Fibroblast of upper back skin (primary cell): ENCODE data around the gene SV2C.

Source experiments
- DNase-seq: peaks from one replicate; pipeline ENCODE4 v3.0.0-alpha.2; 2013

SV2C gene

DNA sequence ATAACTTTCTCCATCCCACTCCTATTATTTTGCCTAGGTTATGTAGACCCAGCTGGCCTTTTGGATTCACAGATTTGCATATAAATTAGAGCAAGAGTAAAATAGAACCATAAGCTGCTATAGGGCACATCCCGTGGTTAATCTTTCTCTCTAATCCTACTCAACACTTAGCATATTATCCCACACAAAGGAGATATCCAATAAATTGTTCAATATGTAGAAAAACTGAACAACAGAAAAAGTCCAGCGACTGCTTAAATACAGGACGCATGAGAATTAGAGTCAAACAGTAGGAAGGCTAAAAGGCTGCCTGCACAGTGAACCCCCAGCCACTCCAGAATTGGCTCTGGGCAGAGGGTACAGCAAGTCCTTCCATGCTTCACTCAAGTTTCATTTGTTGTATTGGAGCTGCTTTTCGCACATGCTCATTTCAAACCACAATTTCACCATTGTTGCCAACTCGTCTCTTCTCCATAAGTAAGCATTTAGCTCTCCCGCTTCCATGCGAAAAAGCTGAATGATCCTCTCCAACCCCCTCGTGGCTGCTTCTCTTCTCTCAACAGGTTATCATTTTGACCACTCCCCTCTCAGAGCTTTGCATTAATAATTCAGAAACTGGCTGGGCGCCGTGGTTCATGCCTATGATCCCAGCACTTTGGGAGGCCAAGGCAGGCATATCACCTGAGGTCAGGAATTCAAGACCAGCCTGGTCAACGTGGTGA, 305.8 kb downstream of the SV2C start:
- no peak for DNase-seq

DNA sequence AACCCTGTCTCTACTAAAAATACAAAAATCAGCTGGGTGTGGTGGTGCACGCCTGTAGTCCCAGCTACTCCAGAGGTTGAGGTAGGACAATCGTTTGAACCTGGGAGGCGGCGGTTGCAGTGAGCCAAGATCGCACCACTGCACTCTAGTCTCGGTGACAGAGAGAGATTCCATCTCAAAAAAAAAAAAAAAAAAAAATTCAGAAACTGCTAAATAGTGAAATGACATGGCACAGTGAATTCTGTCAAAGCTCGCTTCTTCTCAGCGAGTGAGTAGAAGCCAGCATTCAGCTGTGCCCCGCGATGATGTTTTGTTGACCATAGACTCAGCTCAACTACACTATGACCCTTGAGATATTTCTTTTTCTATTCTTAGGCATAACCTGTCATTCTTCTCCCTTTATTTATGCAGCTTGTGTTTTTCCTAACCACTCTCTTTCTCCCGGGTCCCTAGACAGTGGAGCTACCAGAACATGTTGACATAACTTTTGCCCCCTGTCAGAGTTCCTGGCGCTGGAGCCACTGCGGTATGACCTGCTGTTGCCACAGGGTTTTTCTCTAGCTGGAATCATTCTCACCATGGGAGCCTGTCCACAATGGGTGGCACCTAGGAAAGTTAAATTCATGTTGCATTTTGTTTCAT, 306.5 kb downstream of the SV2C start:
- no peak for DNase-seq

DNA sequence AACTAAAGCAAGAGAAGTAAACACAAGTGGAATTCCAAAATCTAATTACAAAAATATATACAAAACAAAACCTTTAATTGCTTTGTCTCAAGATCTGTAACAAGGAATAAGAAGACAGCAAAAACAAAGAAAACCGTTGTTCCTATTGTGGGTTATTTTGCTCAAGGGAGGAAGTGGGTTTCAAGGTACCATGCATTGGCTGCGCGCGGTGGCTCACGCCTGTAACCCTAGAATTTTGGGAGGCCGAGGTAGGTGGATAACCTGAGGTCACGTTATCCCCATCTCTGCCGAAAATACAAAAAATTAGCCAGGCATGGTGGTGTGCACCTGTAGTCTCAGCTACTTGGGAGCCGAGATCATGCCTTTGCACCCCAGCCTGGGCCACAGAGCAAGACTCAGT, 307.8 kb downstream of the SV2C start:
- no peak for DNase-seq

DNA sequence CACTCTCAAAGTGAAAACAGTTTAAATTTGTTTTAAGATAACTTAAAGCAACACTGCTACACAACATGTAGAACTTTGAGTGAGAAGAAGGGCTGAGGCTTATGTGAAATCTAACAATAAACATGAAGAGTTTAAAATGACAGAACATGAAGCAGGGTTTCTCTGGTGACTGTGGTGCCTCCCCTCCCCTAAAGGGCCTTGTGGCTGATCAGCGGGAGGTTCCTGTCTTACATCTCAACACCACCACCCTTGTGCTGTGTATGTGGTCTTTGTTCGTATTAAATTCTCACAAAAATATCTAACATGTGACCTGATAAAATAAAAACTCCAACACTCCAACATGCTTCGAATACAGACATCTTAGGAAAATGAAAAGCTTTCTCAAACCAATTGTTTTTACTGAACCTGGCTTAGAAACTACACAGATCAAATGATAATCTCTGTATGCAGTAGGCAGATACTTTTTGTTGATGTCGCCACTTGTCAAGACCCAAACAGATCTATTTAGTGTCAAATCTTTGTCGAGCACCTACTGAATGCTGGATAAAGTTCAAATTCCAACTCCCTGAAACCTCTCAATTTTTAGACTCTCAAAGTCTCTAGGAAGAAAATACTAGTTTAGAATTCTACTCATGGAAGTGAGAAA, 310.0 kb downstream of the SV2C start:
- DNase-seq, result no peak

DNA sequence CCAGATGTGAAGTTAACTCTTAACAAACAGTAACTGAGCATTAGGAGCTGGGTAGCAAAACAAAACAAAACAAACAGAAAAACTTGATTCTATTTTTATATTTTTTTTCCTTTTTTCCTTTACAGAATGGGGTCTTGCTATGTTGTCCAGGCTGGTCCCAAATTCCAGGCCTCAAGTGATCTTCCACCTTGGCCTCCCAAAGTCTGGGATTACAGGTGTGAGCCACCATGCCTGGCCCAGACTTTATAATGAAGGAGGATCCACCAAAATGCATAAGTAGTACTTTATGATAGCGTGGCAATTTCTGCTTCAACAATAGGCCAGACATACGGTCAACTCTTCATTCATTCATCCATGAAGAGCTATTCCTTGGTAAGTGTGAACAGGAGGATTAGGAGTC, 314.0 kb downstream of the SV2C start:
- no peak for DNase-seq

DNA sequence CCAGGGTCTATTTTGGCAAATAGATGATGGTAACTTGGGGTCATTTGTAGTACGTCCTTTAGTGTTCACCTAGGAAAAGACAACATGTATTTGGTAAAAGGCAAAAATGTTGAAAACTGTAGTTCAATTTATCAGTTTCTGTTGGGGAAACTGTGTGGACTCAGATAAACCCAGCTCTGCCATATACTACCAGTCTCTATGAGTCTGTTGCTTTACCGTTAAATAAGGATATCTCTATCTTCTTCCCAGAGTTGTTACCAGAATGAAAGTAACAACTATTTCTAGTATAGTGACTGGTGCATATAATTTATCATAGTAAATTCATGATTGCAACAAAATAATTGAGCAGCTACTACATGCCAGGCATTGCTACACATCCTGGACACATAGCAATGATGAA, 316.1 kb downstream of the SV2C start:
- DNase-seq, result no peak

DNA sequence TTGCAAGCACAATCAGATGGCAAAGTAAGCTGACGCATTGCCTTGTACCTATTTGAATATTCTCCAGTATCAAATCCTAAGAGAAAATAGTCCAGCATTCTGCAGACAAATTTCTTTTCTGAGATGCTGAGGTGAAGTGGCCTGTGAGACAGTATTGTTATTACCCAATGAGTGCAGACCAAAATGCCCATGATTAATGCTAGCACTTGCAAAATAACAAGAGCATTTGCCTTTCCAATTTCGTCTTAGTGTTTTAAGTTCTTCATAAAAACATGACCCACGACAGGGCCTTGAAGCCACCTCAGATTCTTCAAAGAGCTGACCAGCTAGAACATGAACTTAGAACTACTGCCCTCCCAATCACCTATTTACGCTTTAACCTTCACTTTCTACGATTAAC, 317.3 kb downstream of the SV2C start:
- no peak for DNase-seq

DNA sequence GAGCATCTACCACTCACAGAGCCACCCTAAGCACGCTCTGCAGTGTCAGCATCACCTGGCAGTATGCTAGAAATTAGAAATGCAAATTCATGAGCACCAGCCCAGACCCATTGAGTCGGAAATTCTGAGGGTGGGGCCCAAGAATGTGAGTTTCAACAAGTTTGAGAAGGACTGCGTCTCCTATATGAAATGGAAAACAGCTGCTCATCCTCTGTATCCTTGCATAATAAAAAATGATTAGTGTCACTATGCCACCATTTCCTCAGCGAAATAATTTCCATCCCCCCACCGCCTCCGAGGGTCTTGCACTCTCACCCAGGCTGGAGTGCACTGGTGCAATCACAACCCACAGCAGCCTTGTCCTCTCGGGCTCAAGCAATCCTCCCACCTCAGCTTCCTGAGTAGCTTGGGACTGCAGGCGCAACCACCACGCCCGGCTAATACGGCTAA, 318.6 kb downstream of the SV2C start:
- no peak for DNase-seq

DNA sequence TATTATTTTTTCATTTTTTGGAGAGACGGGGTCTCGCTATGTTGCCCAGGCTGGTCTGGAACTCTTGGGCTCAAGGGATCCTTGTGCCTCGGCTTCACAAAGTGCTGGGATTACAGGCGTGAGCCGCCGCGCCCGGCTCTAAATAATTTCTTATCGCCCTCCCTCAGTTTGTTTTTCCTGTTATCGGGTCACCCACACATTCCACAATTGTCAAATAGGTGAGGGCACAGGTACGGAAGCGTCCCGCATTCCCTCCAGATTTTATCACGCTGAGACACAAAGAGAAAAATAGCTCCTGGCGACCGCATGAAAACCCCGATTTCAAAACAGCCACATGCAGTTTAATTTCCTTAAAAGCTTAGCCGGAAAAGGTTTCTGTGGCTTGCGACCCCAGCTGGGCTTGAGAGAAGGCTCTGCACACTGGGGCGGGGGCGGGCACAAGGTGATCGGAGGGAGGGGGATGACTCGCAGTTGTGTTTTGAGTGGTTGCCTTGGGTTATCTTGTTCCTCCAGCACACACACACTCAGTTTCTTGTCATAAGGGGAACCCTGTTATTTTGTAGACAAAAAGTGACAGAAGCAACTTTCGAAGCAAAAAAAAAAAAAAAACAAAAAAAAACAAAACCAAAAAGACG, 319.2 kb downstream of the SV2C start:
- DNase-seq, result no peak

DNA sequence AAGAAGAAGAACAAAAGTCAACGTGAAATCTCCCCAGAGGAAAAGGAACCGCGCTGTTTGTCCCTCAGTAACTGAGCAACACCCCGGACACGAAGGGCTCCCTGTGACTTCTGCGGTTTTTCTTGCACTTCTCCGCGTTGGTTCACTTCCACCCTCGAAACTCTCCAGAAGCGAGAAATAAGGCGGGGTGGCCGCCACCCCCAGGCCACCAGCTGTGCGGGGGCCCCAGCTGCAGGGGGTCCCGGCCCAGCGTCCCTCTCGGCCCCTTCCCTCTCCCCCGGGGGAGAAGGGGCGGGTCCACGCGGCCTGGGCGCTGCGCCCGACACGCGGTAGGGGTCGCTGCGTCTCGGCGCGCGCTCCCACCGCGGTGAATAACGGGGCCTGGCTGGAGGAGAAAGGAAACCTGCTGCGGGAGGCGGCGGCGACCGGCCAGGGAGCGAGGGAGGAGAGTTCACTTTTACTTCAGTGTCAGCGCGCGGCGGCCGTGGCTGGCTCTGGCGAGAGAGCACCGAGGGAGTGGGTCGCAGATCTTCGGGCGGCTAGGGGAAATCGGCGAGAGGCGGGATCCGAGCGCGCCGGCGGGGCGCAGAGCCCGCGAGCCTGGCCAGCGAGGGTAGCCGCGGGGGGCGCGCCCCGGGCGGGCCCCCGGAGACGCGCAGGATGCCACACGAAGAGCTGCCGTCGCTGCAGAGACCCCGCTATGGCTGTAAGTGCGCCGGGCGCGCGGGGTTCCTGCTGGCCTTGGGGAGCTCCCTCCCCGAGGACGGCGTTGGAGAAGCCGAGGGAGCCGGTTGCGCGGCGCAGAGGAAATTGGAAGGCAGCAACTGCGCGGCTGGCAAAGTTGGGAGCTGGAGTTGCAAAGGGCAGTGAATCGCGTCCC, 319.9 kb downstream of the SV2C start, which contains the start of gene IQGAP2:
Gene IQGAP2, plus strand, starts transcription at position 400 of the 880 bp plus-strand sequence. Its CDS starts 261 bp downstream, at position 661.
- DNase-seq, result peak; percentile 49
